Stomach (tissue), 4 donors: ENCODE measurements around the gene SYNE2.

ENCODE experiments used
- CTCF ChIP-seq, 7 experiments: fragments of 450-650 bp in 4 of 7; fragments of 200-600 bp in 3 of 7; sonication (generic) in 3 of 7; IDR thresholded peaks; one replicate each; pipeline ENCODE4 v1.5.1; 2016 to 2019; ENCODE audit warnings: antibody characterized with exemption in 7 of 7, control low read depth in 2 of 7, mild to moderate bottlenecking in 1 of 7
- EP300 ChIP-seq: sonication (generic); formaldehyde crosslinking; IDR thresholded peaks from one replicate; pipeline ENCODE4 v1.6.1; 2017; ENCODE audit warnings: antibody characterized with exemption
- POLR2A ChIP-seq, 4 donors: fragments of 450-650 bp; IDR thresholded peaks; one replicate each; pipeline ENCODE4 v1.6.1; 2016; ENCODE audit warnings: antibody characterized with exemption in 4 of 4, control low read depth in 2 of 4, mild to moderate bottlenecking in 1 of 4, moderate library complexity in 1 of 4
- POLR2AphosphoS5 ChIP-seq, 3 donors: sonication (generic); formaldehyde crosslinking; IDR thresholded peaks; one replicate each; pipeline ENCODE4 v1.6.1; 2016; ENCODE audit warnings: antibody characterized with exemption in 3 of 3

- TF ChIP-seq CTCF (IDR thresholded peaks at IDR 0.05) = no peak
- no peak for TF ChIP-seq POLR2AphosphoS5 (IDR thresholded peaks at IDR 0.05)
- TF ChIP-seq POLR2A (IDR thresholded peaks at IDR 0.05) = no peak
- TF ChIP-seq EP300 = no peak
Observed at GRCh38 chr14:64209444-64210131, 356.8 kb downstream of the SYNE2 start.
